GM12878 (cell line): ENCODE results near the gene UPF1. TPM values are rescaled to one million over a fixed set of nuclear protein-coding genes. Genes with fewer than 3 reads are reported as not detected.
A peak's percentile ranks its signal among the peaks of the same experiment; 100 is the strongest.

ENCODE experiments used
- ATAC-seq: fragments of 200-7000 bp; cut with Tn5 transposase; 3 replicates; pipeline ENCODE4 v1.9.1; 2020; ENCODE audit warnings: mild to moderate bottlenecking, moderate library complexity
- BruUV-seq: library from RNA; stranded (reverse); fragments of 400-500 nt; replicated peaks from 2 replicates; lab custom pipeline; 2021; lab: Mats Ljungman, UMichigan
- CTCF ChIA-PET: fragments of 300-600 bp; sonication (Branson Sonifier 250); formaldehyde crosslinking; extraction: SDS; loops from one replicate; lab custom pipeline; 2021; ENCODE audit warnings: inconsistent platforms; lab: Yijun Ruan, JAX
- POLR2A ChIA-PET: fragments of 350-600 bp; formaldehyde crosslinking; extraction: SDS; loops from one replicate; lab custom pipeline; 2021; ENCODE audit warnings: inconsistent platforms; lab: Charles Lee
- RAD21 ChIA-PET: fragments of 300-600 bp; sonication (Branson Sonifier 250); formaldehyde crosslinking; loops from one replicate; lab custom pipeline; 2023; ENCODE audit warnings: antibody characterized with exemption; ENCODE audit not compliant: unreplicated experiment; lab: Charles Lee
- SMC1A ChIA-PET: fragments of 300-600 bp; sonication (Branson Sonifier 250); formaldehyde crosslinking; loops from one replicate; lab custom pipeline; 2023; ENCODE audit not compliant: unreplicated experiment, uncharacterized antibody; lab: Charles Lee
- DNase-seq: peaks from one replicate; pipeline ENCODE4 v3.0.0-alpha.2; 2011; ENCODE audit warnings: low read depth, low spot score
- FAIRE-seq: peaks from 3 replicates; lab custom pipeline; 2011; peaks lifted over from hg19 to GRCh38; lab: Jason Lieb, UNC
- H2AFZ ChIP-seq: 2 replicates; pipeline ENCODE4 v1.6.0; 2011; ENCODE audit warnings: low read depth, low read length, control low read depth; ENCODE audit not compliant: control insufficient read depth
- H3K27ac ChIP-seq: 2 replicates; pipeline ENCODE4 v1.5.1; 2011; ENCODE audit warnings: control low read depth; ENCODE audit not compliant: control insufficient read depth, insufficient read depth
- H3K27me3 ChIP-seq, 2 experiments: replicated peaks in 1 of 2; 2 replicates each; pipeline versions ENCODE4 v1.6.0 to v1.6.1; 2011; ENCODE audit warnings: low read length in 1 of 2; ENCODE audit not compliant: control insufficient read depth in 2 of 2, insufficient read depth in 2 of 2
- H3K36me3 ChIP-seq, 2 experiments: 2 replicates each; pipeline ENCODE4 v1.5.1; 2011; ENCODE audit warnings: low read length in 1 of 2; ENCODE audit not compliant: control insufficient read depth in 2 of 2, insufficient read depth in 2 of 2
- H3K4me1 ChIP-seq: 2 replicates; pipeline ENCODE4 v1.6.1; 2011; ENCODE audit warnings: mild to moderate bottlenecking, low read length, moderate library complexity, mixed read lengths; ENCODE audit not compliant: control insufficient read depth, insufficient read depth
- H3K4me2 ChIP-seq: 2 replicates; pipeline ENCODE4 v1.6.0; 2011; ENCODE audit warnings: control low read depth; ENCODE audit not compliant: control insufficient read depth, insufficient read depth
- H3K4me3 ChIP-seq: fragments of 200-600 bp; sonication (generic); 2 replicates; pipeline ENCODE4 v1.5.1; 2016
- H3K79me2 ChIP-seq: 2 replicates; pipeline ENCODE4 v1.6.0; 2011; ENCODE audit warnings: low read length; ENCODE audit not compliant: control insufficient read depth, insufficient read depth
- H3K9ac ChIP-seq: 2 replicates; pipeline ENCODE4 v1.8.0; 2011; ENCODE audit warnings: low read length, control low read depth, mixed read lengths; ENCODE audit not compliant: control insufficient read depth, insufficient read depth
- H3K9me3 ChIP-seq: replicated peaks from 3 replicates; pipeline ENCODE4 v1.5.1; 2011; ENCODE audit warnings: mild to moderate bottlenecking, low read length; ENCODE audit not compliant: control insufficient read depth, insufficient read depth
- H4K20me1 ChIP-seq: 2 replicates; pipeline ENCODE4 v1.6.0; 2011; ENCODE audit not compliant: control insufficient read depth, insufficient read depth
- BHLHE40 ChIP-seq, 2 experiments: fragments of 450-650 bp in 1 of 2; IDR thresholded peaks; 2 replicates each; pipeline ENCODE4 v1.6.1; 2011 to 2017; ENCODE audit warnings: low read depth in 2 of 2, borderline replicate concordance in 1 of 2, improper control_type of control experiment in 1 of 2, low read length in 1 of 2, mild to moderate bottlenecking in 1 of 2
- CBFB ChIP-seq: IDR thresholded peaks from 2 replicates; pipeline ENCODE4 v1.6.1; 2016; ENCODE audit warnings: antibody characterized with exemption, low read depth
- MYB ChIP-seq: fragments of 150-350 bp; IDR thresholded peaks from 2 replicates; pipeline ENCODE4 v1.6.1; 2014; ENCODE audit warnings: mild to moderate bottlenecking, low read depth, low read length, borderline replicate concordance
- NR2F1 ChIP-seq: fragments of 450-650 bp; conservative IDR thresholded peaks from 2 replicates; pipeline ENCODE4 v1.6.1; 2017; ENCODE audit warnings: mild to moderate bottlenecking
- SREBF2 ChIP-seq: IDR thresholded peaks from 2 replicates; pipeline ENCODE4 v1.6.1; 2012; ENCODE audit warnings: mild to moderate bottlenecking, low read length
- SUZ12 ChIP-seq: fragments of 200-600 bp; sonication (generic); IDR thresholded peaks from one replicate; pipeline ENCODE4 v1.6.1; 2018; ENCODE audit warnings: antibody characterized with exemption, mild to moderate bottlenecking; ENCODE audit not compliant: unreplicated experiment
- WGBS: methylation state at CpG from one replicate; pipeline ENCODE4 v1.1.6; 2016; ENCODE audit warnings: low lambda C conversion rate; ENCODE audit not compliant: insufficient replicate concordance, insufficient coverage; ENCODE audit errors: missing lambda C conversion rate; 5-methylcytosine and 5-hydroxymethylcytosine counted together
- in situ Hi-C: fragments of 300-500 bp; cut with MboI; formaldehyde crosslinking; loops from 9 replicates; pipeline ENCODE4 v1.14.3; 2018; ENCODE audit warnings: mixed read lengths
- intact Hi-C: fragments of 100-400 bp; cut with micrococcal nuclease; formaldehyde crosslinking; loops from one replicate; pipeline ENCODE4 v1.14.2; 2022; ENCODE audit not compliant: unreplicated experiment
- polyA plus RNA-seq, 11 experiments: library from polyadenylated mRNA; depleted of rRNA in 4 of 11; unstranded in 6 of 11; stranded (reverse) in 5 of 11; fragments of >200 nt; fragmentation: Nextera tagmentation in 4 of 11; fragmentation: Illumina TruSeq in 1 of 11; extraction: Ambion mirVana in 4 of 11; extraction: Trizol in 1 of 11; gene quantifications; 1 replicate in 1 of 11; 2 replicates in 10 of 11; pipeline versions ENCODE4 v1.2.1 to v1.2.3, GENCODE V29; 2011 to 2016; ENCODE audit warnings: inconsistent platforms in 2 of 11, missing spikeins in 2 of 11, low read depth in 1 of 11
- total RNA-seq, 4 experiments: library from RNA; depleted of rRNA in 3 of 4; stranded (reverse); fragments of >200 nt in 3 of 4; fragmentation: Illumina TruSeq in 1 of 4; extraction: Trizol in 1 of 4; gene quantifications; 2 replicates each; pipeline versions ENCODE4 v1.2.1 to v1.2.3, GENCODE V29; 2013 to 2021
- TF ChIP-seq, protein P1 (sequence below): fragments of 450-650 bp; IDR thresholded peaks from 2 replicates; pipeline ENCODE4 v1.6.1; 2017; ENCODE audit warnings: mild to moderate bottlenecking, moderate library complexity

Gene UPF1
- total and polyA plus RNA-seq, 10 of the 15 experiments (the other 5 are each of a cell fraction or from before 2014, with no cell fraction given), result 0.58 to 80.9 (median 18.7) TPM

DNA sequence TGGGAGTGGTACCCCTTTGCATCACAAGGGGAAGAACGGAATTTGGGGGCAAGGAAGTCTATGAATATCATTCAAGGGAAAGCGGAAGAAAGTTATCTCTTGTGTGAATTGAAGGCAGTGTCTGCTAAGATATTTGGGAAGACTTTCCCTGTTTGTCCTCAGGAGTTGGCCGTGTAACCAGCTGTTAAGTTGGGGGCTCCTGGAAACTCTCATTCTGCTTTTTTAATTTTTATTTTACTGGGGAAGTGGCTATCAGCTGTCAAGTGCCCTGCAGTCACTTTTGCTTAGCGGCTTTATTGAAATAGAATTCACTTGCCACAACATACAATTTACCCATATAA, 2.9 kb downstream of the UPF1 start:
- Histone ChIP-seq H3K4me3 (peak overlapping the region; percentile 93), H3K9me3 (no peaks in the 10 kb centered on the region), H3K27ac (no peak overlapping the region), H3K79me2 (peaks cover 72% of the 10 kb centered on the region), H3K4me2 (peak overlapping the region; percentile 73), H2AFZ (no peak overlapping the region), H3K4me1 (peaks cover 17% of the 10 kb centered on the region), H3K36me3 (peaks cover 6% of the 10 kb centered on the region in 2 experiments; a peak in 3 of 4 replicates), H3K27me3 (no peaks in the 10 kb centered on the region), H4K20me1 (peaks cover 18% of the 10 kb centered on the region), H3K9ac (peak overlapping the region; percentile 51)
- ChIA-PET CTCF (interaction anchor here (8.2 kb wide), 1 partner anchor 12 kb away, joined by 109 read pairs; no protein-coding TSS in a partner anchor), RAD21 (interaction anchor here (0.6 to 2.0 kb wide), 3 partner anchors 8 to 549 kb away, joined by 3 to 6 read pairs (median 4); no protein-coding TSS in a partner anchor), POLR2A (interaction anchor here (1.1 to 1.4 kb wide), 2 partner anchors 10 to 12 kb away, joined by 3 to 5 read pairs; no protein-coding TSS in a partner anchor), SMC1A (interaction anchor here (0.9 to 4.2 kb wide), 3 partner anchors 9 to 28 kb away, joined by 3 to 24 read pairs (median 4); no protein-coding TSS in a partner anchor)
- BruUV-seq, result no TSS peak
- in situ Hi-C loops (no loop called here), intact Hi-C loops (loop anchor here (5.0 kb wide), 1 partner anchor 242 kb away; no protein-coding TSS in a partner anchor)
- TF ChIP-seq, protein P1, sequence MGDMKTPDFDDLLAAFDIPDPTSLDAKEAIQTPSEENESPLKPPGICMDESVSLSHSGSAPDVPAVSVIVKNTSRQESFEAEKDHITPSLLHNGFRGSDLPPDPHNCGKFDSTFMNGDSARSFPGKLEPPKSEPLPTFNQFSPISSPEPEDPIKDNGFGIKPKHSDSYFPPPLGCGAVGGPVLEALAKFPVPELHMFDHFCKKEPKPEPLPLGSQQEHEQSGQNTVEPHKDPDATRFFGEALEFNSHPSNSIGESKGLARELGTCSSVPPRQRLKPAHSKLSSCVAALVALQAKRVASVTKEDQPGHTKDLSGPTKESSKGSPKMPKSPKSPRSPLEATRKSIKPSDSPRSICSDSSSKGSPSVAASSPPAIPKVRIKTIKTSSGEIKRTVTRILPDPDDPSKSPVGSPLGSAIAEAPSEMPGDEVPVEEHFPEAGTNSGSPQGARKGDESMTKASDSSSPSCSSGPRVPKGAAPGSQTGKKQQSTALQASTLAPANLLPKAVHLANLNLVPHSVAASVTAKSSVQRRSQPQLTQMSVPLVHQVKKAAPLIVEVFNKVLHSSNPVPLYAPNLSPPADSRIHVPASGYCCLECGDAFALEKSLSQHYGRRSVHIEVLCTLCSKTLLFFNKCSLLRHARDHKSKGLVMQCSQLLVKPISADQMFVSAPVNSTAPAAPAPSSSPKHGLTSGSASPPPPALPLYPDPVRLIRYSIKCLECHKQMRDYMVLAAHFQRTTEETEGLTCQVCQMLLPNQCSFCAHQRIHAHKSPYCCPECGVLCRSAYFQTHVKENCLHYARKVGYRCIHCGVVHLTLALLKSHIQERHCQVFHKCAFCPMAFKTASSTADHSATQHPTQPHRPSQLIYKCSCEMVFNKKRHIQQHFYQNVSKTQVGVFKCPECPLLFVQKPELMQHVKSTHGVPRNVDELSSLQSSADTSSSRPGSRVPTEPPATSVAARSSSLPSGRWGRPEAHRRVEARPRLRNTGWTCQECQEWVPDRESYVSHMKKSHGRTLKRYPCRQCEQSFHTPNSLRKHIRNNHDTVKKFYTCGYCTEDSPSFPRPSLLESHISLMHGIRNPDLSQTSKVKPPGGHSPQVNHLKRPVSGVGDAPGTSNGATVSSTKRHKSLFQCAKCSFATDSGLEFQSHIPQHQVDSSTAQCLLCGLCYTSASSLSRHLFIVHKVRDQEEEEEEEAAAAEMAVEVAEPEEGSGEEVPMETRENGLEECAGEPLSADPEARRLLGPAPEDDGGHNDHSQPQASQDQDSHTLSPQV, result no peak
- no peak for TF ChIP-seq CBFB
- no peak for TF ChIP-seq SUZ12
- no peak for TF ChIP-seq MYB
- TF ChIP-seq NR2F1, result no peak
- TF ChIP-seq BHLHE40 (IDR thresholded peaks at IDR 0.05; ENCODE audit: borderline replicate concordance in 1 of 2, low read depth in 2 of 2, low read length in 1 of 2), result no peak
- no peak for TF ChIP-seq SREBF2
- FAIRE-seq (no peak), DNase-seq (no peak), ATAC-seq (no peak)
- WGBS, result 78% methylated on average over 4 of the region's 4 CpGs
